ENCODE measurements around the gene ELMO1. TPM values are rescaled to one million over a fixed set of nuclear protein-coding genes. Genes with fewer than 3 reads are reported as not detected.

Gene ELMO1
- polyA plus RNA-seq, 1 experiment = not detected

DNA sequence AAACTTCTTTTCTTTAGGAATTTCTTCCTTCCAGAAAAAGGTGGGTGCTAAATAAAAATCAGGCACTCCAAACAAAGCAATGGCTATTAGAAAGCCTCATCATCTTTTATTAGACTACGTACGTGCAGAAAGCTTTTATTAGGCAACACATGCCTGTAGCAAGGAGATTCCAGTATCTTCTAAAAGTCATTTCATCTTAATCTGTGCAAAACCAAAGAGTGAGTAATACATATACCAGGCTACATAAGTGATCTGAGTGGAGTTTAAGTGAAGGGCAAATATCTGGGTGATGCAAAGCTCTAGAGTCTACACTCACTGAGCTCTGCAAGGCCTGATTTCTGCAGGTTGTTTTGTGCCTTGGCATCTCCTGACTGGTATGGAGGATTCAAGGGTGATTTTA, 231.7 kb downstream of the ELMO1 start:
- ChIA-PET CTCF (no interaction called here), POLR2A (no interaction called here)
- H3K4me3 ChIP-seq (ENCODE audit: low read depth, low read length) = no peak overlapping the region
- no peaks in the 10 kb centered on the region for H3K27me3 ChIP-seq (ENCODE audit: control insufficient read depth, insufficient read depth, low read length)
- H3K9me3 ChIP-seq (ENCODE audit: control insufficient read depth, insufficient read depth, low read length) = no peaks in the 10 kb centered on the region
- TF ChIP-seq, protein P1, sequence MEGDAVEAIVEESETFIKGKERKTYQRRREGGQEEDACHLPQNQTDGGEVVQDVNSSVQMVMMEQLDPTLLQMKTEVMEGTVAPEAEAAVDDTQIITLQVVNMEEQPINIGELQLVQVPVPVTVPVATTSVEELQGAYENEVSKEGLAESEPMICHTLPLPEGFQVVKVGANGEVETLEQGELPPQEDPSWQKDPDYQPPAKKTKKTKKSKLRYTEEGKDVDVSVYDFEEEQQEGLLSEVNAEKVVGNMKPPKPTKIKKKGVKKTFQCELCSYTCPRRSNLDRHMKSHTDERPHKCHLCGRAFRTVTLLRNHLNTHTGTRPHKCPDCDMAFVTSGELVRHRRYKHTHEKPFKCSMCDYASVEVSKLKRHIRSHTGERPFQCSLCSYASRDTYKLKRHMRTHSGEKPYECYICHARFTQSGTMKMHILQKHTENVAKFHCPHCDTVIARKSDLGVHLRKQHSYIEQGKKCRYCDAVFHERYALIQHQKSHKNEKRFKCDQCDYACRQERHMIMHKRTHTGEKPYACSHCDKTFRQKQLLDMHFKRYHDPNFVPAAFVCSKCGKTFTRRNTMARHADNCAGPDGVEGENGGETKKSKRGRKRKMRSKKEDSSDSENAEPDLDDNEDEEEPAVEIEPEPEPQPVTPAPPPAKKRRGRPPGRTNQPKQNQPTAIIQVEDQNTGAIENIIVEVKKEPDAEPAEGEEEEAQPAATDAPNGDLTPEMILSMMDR (IDR thresholded peaks at IDR 0.05; ENCODE audit: low read depth, low read length) = no peak
- H3K27ac ChIP-seq (ENCODE audit: low read depth, low read length) = no peak overlapping the region
- no peak for DNase-seq (ENCODE audit: low read depth, low spot score)

DNA sequence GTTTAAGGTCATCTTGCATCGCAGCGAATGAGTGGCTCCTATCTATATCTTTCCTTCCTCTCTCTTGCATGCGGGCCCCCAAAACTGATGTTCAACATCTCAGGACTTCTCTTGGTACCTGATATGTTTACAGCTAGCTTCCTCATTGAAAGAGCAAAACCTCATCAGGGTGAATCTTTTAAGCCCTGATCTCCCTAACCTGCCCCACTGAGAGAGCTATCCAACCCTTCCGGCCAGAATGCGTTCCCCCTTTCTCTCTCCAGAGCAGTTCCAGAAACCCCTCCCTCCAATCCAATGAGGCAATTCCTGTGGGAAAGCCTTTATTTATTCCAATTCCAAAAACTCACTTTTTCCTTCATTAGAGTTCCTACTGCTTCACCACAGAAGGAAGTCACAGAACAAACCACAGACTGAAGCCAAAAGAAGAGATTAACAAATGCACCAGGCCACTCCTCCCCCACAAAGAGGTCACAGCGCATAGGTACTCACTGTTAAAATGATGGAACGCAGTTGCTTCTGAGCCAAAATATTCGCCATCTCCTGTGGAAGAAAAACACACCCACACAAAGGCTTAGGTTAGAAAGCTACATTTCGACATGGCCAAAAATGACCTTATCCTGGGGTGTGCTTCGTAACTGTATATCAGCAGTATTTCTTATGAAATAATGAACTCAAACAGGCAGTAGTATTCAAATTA, 232.4 kb downstream of the ELMO1 start:
- Histone ChIP-seq H3K9me3 (ENCODE audit: control insufficient read depth, insufficient read depth, low read length) (no peaks in the 10 kb centered on the region), H3K27ac (ENCODE audit: low read depth, low read length) (no peak overlapping the region), H3K27me3 (ENCODE audit: control insufficient read depth, insufficient read depth, low read length) (no peaks in the 10 kb centered on the region), H3K4me3 (ENCODE audit: low read depth, low read length) (no peak overlapping the region)
- TF ChIP-seq, protein P1 (IDR thresholded peaks at IDR 0.05; ENCODE audit: low read depth, low read length) = no peak
- ChIA-PET POLR2A (no interaction called here), CTCF (interaction anchor here (0.6 kb wide), 1 partner anchor 470 kb away, joined by 9 read pairs; no protein-coding TSS in a partner anchor)
- no peak for DNase-seq (ENCODE audit: low read depth, low spot score)

DNA sequence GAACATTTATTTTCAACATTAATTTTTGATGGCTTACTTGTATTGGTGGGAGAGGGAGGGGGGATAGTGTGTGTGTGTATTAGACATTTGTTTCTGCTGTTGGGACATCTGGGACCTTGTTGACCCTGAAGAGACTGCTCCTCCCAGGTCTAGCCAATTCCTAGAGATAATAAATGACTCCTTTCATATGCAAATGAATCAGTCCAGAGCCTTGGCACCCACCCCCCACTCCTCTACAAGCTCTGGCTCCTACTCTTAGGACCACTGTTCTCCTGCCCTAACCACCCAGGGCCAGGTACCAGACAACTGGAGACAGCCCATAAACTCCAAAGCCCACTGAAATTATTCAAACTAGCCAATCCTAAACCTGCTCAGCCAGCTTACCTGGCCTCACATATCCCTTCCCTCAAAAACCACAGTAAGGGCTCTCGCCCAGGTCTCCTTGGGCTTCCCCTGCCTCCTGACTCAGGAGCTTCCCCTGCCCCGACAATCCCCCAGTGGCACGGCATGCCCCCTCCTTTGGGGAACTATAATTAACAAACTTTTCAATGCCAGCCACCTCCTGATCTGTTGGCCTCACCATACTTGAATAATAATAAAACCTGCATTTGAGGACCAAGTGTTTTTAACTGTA, 233.3 kb downstream of the ELMO1 start:
- POLR2A ChIA-PET = no interaction called here
- Histone ChIP-seq H3K27me3 (ENCODE audit: control insufficient read depth, insufficient read depth, low read length) (no peaks in the 10 kb centered on the region), H3K9me3 (ENCODE audit: control insufficient read depth, insufficient read depth, low read length) (no peaks in the 10 kb centered on the region), H3K27ac (ENCODE audit: low read depth, low read length) (no peak overlapping the region), H3K4me3 (ENCODE audit: low read depth, low read length) (no peak overlapping the region)
- TF ChIP-seq, protein P1 (IDR thresholded peaks at IDR 0.05; ENCODE audit: low read depth, low read length) = no peak
- DNase-seq (ENCODE audit: low read depth, low spot score) = no peak
- CTCF ChIA-PET = interaction anchor here (0.6 kb wide), 1 partner anchor 470 kb away, joined by 9 read pairs; no protein-coding TSS in a partner anchor

DNA sequence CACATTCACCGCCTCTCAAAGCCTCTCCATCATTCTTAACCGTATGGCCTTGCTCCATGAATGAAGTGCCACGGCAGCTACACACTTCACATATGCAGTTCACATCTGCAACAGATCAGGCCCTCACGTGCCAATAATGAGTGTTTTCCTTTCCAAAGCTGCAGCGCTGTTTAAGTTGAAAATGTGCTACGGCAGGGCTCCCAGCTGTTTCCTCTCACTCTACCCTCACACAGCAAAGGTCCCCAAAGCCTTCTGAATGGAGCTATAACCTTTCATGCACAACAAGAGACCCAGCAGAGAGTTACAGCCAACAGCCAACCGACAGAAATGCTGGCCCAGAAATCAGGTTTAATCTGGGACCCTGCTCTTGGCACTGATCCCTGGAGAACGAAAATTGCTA, 236.1 kb downstream of the ELMO1 start:
- no peak overlapping the region for H3K27ac ChIP-seq (ENCODE audit: low read depth, low read length)
- no peak for DNase-seq (ENCODE audit: low read depth, low spot score)
- TF ChIP-seq, protein P1 (IDR thresholded peaks at IDR 0.05; ENCODE audit: low read depth, low read length) = no peak
- H3K4me3 ChIP-seq (ENCODE audit: low read depth, low read length) = no peak overlapping the region
- no peaks in the 10 kb centered on the region for H3K27me3 ChIP-seq (ENCODE audit: control insufficient read depth, insufficient read depth, low read length)
- CTCF ChIA-PET = interaction anchor here (4.9 kb wide), 1 partner anchor 12 kb away, joined by 39 read pairs; no protein-coding TSS in a partner anchor
- H3K9me3 ChIP-seq (ENCODE audit: control insufficient read depth, insufficient read depth, low read length) = no peaks in the 10 kb centered on the region
- POLR2A ChIA-PET = no interaction called here

DNA sequence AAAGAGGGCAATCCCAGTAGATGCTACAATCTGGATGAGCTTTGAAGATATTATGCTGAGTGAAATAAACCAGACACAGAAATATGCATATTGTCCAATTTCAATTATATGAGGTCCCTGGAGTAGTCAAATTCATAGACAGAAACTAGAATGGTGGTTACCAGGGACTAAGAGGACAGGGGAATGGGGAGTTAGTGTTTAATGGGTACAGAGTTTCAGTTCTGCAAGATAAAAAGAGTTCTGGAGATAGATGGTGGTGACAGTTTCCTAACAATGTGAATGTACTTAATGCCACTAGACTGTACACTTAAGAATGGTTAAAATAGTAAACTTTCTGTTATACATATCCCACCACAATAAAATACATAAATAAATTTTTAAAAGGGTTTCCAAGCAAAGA, 236.6 kb downstream of the ELMO1 start:
- ChIA-PET POLR2A (no interaction called here), CTCF (interaction anchor here (4.9 kb wide), 1 partner anchor 12 kb away, joined by 39 read pairs; no protein-coding TSS in a partner anchor)
- Histone ChIP-seq H3K4me3 (ENCODE audit: low read depth, low read length) (no peak overlapping the region), H3K27ac (ENCODE audit: low read depth, low read length) (no peak overlapping the region), H3K27me3 (ENCODE audit: control insufficient read depth, insufficient read depth, low read length) (no peaks in the 10 kb centered on the region), H3K9me3 (ENCODE audit: control insufficient read depth, insufficient read depth, low read length) (no peaks in the 10 kb centered on the region)
- TF ChIP-seq, protein P1 (IDR thresholded peaks at IDR 0.05; ENCODE audit: low read depth, low read length) = no peak
- DNase-seq (ENCODE audit: low read depth, low spot score) = no peak
